ENCODE results near the gene LAD1. TPM values are rescaled to one million over a fixed set of nuclear protein-coding genes. Genes with fewer than 3 reads are reported as not detected.

The LAD1 gene
- total RNA-seq, 1 experiment from 2014 or later, result 1.2 TPM

DNA sequence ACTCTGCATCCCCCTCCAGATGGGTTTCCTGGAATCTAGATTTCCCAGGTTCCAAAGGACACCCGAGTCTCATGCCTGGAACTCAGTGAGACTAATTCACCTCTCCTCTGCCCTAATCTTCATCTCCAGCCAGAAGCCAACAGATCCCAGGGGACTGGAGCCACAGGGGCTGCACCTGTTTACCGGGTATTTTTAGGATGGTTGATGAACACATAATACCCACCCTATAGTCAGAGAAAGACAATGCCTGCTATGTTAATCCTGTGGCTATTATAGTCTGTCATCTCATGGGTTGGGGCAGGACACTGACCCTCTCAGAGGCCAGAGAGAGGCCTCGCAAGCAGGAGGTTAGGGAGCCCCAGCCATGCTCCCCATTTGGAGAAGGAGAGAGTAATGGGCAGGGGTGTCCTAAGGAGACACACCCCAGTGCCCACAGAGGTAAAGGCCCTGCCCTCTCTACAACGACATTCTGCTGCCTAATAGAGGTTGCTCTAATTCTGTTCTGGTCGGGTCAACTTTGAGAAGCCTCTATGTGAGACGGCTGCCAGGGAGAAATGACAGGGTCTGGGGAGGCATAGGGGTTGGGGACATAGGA, 23.4 kb upstream of the LAD1 start:
- H3K27ac ChIP-seq (ENCODE audit: low read length), result peak overlapping the region; percentile 99
- peaks cover 26% of the 10 kb centered on the region for H3K36me3 ChIP-seq (ENCODE audit: insufficient read depth, low read length)
- H3K4me1 ChIP-seq (ENCODE audit: low read length), result peaks cover 97% of the 10 kb centered on the region
- H3K27me3 ChIP-seq (ENCODE audit: low read length), result no peaks in the 10 kb centered on the region
- no peaks in the 10 kb centered on the region for H3K9me2 ChIP-seq (replicated peaks; ENCODE audit: insufficient read depth, low read length)
- H3K79me2 ChIP-seq (ENCODE audit: low read length), result peaks cover 34% of the 10 kb centered on the region
- H3K9me3 ChIP-seq (ENCODE audit: low read length), result no peaks in the 10 kb centered on the region
- no peak overlapping the region for H2AFZ ChIP-seq (ENCODE audit: low read length)
- peak; percentile 88 for DNase-seq
- H3K9ac ChIP-seq (ENCODE audit: low read length), result peak overlapping the region; percentile 84
- peak overlapping the region; percentile 76 for H3K4me2 ChIP-seq (ENCODE audit: low read depth, low read length, poor library complexity, severe bottlenecking)
- peaks cover 24% of the 10 kb centered on the region; the same call in 1 of the 2 replicates for H4K20me1 ChIP-seq (ENCODE audit: insufficient read depth, low read depth, low read length)
- peak overlapping the region; percentile 72 for H3K4me3 ChIP-seq (ENCODE audit: low read length)

DNA sequence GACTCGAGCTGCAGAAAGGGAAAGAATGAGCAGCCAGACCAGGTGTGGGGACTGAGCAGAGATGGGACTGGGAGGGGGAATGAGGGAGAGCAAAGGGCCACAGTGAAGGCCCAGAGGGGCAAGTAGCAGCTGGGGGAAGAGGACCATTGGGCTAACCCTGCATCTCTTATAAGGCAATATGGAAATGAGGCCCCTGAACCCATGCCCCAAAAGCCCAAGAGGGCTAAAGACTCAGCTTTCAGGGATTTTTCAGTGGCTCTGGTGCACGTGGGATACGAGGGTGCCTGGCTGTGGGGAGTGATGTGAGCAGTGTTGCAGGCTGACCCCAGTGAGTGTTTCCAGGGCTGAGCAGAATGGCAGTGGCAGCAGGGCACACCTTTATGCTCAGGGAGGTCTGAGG, 22.9 kb upstream of the LAD1 start:
- peak; percentile 92 for DNase-seq
- Histone ChIP-seq H3K27me3 (ENCODE audit: low read length) (no peaks in the 10 kb centered on the region), H3K27ac (ENCODE audit: low read length) (peak overlapping the region; percentile 99), H3K4me3 (ENCODE audit: low read length) (peak overlapping the region; percentile 72), H4K20me1 (ENCODE audit: insufficient read depth, low read depth, low read length) (peaks cover 29% of the 10 kb centered on the region; the same call in 1 of the 2 replicates), H2AFZ (ENCODE audit: low read length) (no peak overlapping the region), H3K4me2 (ENCODE audit: low read depth, low read length, poor library complexity, severe bottlenecking) (peak overlapping the region; percentile 76), H3K9ac (ENCODE audit: low read length) (peak overlapping the region; percentile 84), H3K36me3 (ENCODE audit: insufficient read depth, low read length) (peaks cover 30% of the 10 kb centered on the region), H3K79me2 (ENCODE audit: low read length) (peaks cover 36% of the 10 kb centered on the region), H3K9me3 (ENCODE audit: low read length) (no peaks in the 10 kb centered on the region), H3K4me1 (ENCODE audit: low read length) (peaks cover 97% of the 10 kb centered on the region), H3K9me2 (replicated peaks; ENCODE audit: insufficient read depth, low read length) (no peaks in the 10 kb centered on the region)

DNA sequence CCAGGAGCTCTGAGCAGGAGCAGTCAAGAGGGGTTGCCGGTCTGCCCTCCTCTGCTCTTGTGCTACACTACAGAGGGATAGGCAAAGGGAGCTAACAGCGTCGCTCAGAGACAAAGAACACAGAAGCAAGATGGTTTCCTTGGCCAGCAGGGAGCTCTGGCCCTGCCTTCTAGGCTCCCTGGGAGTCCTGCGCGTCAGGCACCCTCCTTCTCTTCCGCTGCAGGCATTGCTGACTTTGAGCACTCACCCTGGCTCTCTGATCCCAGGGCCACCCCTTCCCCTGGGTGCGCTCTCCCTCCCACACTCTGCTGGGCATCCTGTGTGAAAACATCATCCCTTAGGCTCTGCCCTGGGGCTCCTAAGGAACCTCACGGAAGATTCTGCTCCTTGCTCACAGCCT, 21.9 kb upstream of the LAD1 start:
- H3K9me2 ChIP-seq (replicated peaks; ENCODE audit: insufficient read depth, low read length), result no peaks in the 10 kb centered on the region
- peak overlapping the region; percentile 76 for H3K4me2 ChIP-seq (ENCODE audit: low read depth, low read length, poor library complexity, severe bottlenecking)
- H3K4me1 ChIP-seq (ENCODE audit: low read length), result peaks cover 97% of the 10 kb centered on the region
- peaks cover 40% of the 10 kb centered on the region for H3K36me3 ChIP-seq (ENCODE audit: insufficient read depth, low read length)
- H2AFZ ChIP-seq (ENCODE audit: low read length), result no peak overlapping the region
- H3K79me2 ChIP-seq (ENCODE audit: low read length), result peaks cover 40% of the 10 kb centered on the region
- no peaks in the 10 kb centered on the region for H3K27me3 ChIP-seq (ENCODE audit: low read length)
- peak overlapping the region; percentile 84 for H3K9ac ChIP-seq (ENCODE audit: low read length)
- peak; percentile 76 for DNase-seq
- H3K27ac ChIP-seq (ENCODE audit: low read length), result peak overlapping the region; percentile 99
- H3K9me3 ChIP-seq (ENCODE audit: low read length), result no peaks in the 10 kb centered on the region
- H3K4me3 ChIP-seq (ENCODE audit: low read length), result peak overlapping the region; percentile 72
- peaks cover 38% of the 10 kb centered on the region; the same call in 1 of the 2 replicates for H4K20me1 ChIP-seq (ENCODE audit: insufficient read depth, low read depth, low read length)

DNA sequence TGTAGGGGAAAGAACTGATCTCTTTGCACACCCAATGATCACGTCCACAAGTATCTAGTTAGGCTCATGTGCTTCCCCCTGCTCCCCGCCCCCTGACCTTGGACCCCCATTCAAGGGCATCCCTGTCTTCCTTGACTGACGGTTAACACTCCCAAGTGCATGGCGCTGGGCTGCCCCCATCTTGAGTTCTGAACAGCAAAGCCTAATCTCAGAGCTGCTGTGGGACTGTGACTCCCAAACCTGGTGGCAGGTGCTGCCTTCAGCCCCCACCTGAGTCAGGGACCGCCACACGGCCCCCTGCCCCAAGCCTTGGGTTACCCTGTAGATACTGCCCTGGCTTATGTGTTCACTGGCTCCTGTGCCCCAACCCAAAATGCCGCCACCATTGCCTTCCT, 21.5 kb upstream of the LAD1 start:
- H3K9ac ChIP-seq (ENCODE audit: low read length), result peak overlapping the region; percentile 84
- DNase-seq, result no peak
- peaks cover 43% of the 10 kb centered on the region; the same call in 1 of the 2 replicates for H4K20me1 ChIP-seq (ENCODE audit: insufficient read depth, low read depth, low read length)
- H2AFZ ChIP-seq (ENCODE audit: low read length), result no peak overlapping the region
- peaks cover 40% of the 10 kb centered on the region for H3K79me2 ChIP-seq (ENCODE audit: low read length)
- H3K4me3 ChIP-seq (ENCODE audit: low read length), result peak overlapping the region; percentile 72
- H3K4me2 ChIP-seq (ENCODE audit: low read depth, low read length, poor library complexity, severe bottlenecking), result peak overlapping the region; percentile 76
- peaks cover 45% of the 10 kb centered on the region for H3K36me3 ChIP-seq (ENCODE audit: insufficient read depth, low read length)
- peaks cover 97% of the 10 kb centered on the region for H3K4me1 ChIP-seq (ENCODE audit: low read length)
- H3K27ac ChIP-seq (ENCODE audit: low read length), result peak overlapping the region; percentile 99
- no peaks in the 10 kb centered on the region for H3K9me3 ChIP-seq (ENCODE audit: low read length)
- no peaks in the 10 kb centered on the region for H3K9me2 ChIP-seq (replicated peaks; ENCODE audit: insufficient read depth, low read length)
- no peaks in the 10 kb centered on the region for H3K27me3 ChIP-seq (ENCODE audit: low read length)

DNA sequence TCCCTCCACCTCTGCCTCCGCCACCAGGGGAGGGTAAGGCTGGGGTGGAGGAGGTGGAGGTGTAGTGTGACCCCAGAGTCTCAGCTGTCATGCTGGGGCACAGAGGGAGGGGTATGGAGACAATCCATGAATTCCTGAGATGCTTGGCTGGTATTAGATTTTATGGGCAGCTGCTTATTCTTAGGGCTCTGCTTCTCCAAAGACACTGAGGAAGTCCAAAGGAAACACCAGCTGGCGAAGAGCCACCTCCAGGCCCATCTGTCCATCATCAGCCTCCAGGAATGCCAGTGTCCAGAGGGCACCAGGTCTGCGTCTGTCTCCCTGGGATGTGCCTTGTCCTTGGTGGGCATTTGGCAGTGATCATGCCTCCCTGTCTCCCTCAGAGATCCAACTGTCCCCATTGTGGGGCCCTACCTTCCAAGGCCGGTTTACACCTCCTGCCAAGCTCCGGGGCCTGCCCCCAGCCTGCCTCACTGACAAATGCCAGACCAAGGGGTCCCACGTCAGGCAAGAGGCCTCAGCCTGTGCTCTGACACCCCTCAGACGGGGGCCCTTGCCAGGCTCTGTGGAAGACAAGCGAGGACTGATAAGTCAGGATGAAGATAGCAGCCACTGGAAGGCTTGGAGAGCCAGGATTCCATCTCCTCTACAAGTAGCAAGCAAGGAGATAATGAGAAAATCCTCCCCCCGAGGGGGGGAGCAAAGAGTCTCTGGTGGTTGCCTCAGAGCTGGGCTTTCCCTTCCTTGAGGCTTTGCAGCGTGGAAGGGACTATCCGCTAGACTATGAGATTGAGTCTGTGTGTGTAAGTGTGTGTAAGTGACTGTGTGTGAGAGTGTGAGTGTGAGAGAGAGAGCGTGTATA, 20.9 kb upstream of the LAD1 start:
- peak overlapping the region; percentile 76 for H3K4me2 ChIP-seq (ENCODE audit: low read depth, low read length, poor library complexity, severe bottlenecking)
- peak overlapping the region; percentile 99 for H3K27ac ChIP-seq (ENCODE audit: low read length)
- peak overlapping the region; percentile 72 for H3K4me3 ChIP-seq (ENCODE audit: low read length)
- peak overlapping the region; percentile 84 for H3K9ac ChIP-seq (ENCODE audit: low read length)
- H3K36me3 ChIP-seq (ENCODE audit: insufficient read depth, low read length), result peaks cover 51% of the 10 kb centered on the region
- peaks cover 40% of the 10 kb centered on the region for H3K79me2 ChIP-seq (ENCODE audit: low read length)
- no peak overlapping the region for H2AFZ ChIP-seq (ENCODE audit: low read length)
- no peaks in the 10 kb centered on the region for H3K9me3 ChIP-seq (ENCODE audit: low read length)
- H3K27me3 ChIP-seq (ENCODE audit: low read length), result no peaks in the 10 kb centered on the region
- no peaks in the 10 kb centered on the region for H3K9me2 ChIP-seq (replicated peaks; ENCODE audit: insufficient read depth, low read length)
- H4K20me1 ChIP-seq (ENCODE audit: insufficient read depth, low read depth, low read length), result peaks cover 48% of the 10 kb centered on the region; the same call in 1 of the 2 replicates
- DNase-seq, result no peak
- peaks cover 99% of the 10 kb centered on the region for H3K4me1 ChIP-seq (ENCODE audit: low read length)

DNA sequence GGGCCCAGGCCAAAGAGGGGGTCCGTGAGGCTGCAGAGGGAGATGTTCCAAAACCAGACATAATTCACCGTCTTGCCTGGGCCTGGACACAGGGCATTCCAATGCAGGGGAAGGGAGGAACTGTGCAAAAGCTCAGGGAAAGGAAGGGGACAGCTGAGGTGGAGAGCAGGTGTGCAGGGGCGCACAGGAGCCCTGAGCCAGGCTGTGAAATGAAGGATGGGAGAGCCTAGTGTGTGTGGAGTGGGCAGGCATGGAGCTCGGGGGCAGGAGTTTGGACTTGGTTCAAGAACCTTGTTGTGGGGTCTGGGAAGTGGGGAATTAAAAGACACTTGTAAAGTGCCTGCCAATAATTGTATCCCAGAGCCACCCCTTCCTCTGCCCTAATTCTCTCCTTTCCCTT, 20.1 kb upstream of the LAD1 start:
- Histone ChIP-seq H3K4me1 (ENCODE audit: low read length) (peaks cover 99% of the 10 kb centered on the region), H3K79me2 (ENCODE audit: low read length) (peaks cover 40% of the 10 kb centered on the region), H4K20me1 (ENCODE audit: insufficient read depth, low read depth, low read length) (peaks cover 56% of the 10 kb centered on the region; the same call in 1 of the 2 replicates), H3K36me3 (ENCODE audit: insufficient read depth, low read length) (peaks cover 54% of the 10 kb centered on the region), H3K4me3 (ENCODE audit: low read length) (peak overlapping the region; percentile 72), H3K27ac (ENCODE audit: low read length) (peak overlapping the region; percentile 99), H2AFZ (ENCODE audit: low read length) (no peak overlapping the region), H3K9me2 (replicated peaks; ENCODE audit: insufficient read depth, low read length) (no peaks in the 10 kb centered on the region), H3K27me3 (ENCODE audit: low read length) (no peaks in the 10 kb centered on the region), H3K9ac (ENCODE audit: low read length) (peak overlapping the region; percentile 84), H3K9me3 (ENCODE audit: low read length) (no peaks in the 10 kb centered on the region), H3K4me2 (ENCODE audit: low read depth, low read length, poor library complexity, severe bottlenecking) (peak overlapping the region; percentile 76)
- DNase-seq, result no peak

DNA sequence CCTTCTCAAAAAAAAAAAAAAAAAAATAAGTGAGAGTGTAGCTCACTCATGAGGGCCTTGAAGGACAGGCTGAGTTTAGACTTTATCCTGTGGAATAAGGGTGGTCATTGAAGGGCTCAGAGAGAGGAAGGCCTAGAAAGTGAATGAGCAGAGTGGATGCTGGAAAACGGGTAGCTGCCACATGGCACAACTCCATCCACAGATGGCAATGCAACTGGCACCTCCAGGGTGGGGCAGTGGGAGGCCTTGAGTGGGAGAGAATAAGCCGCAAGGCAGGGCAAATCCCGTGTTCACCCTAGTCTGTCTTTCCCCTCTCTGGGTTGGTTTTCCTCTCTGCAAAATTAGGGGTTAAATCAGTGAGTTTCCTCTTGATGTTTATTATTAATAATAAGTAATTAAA, 19.3 kb upstream of the LAD1 start:
- Histone ChIP-seq H4K20me1 (ENCODE audit: insufficient read depth, low read depth, low read length) (peaks cover 59% of the 10 kb centered on the region; the same call in 1 of the 2 replicates), H3K4me3 (ENCODE audit: low read length) (peak overlapping the region; percentile 52; the same call in 1 of the 2 replicates), H3K79me2 (ENCODE audit: low read length) (peaks cover 40% of the 10 kb centered on the region), H3K9me2 (replicated peaks; ENCODE audit: insufficient read depth, low read length) (no peaks in the 10 kb centered on the region), H3K9ac (ENCODE audit: low read length) (peak overlapping the region; percentile 59), H3K27me3 (ENCODE audit: low read length) (no peaks in the 10 kb centered on the region), H3K36me3 (ENCODE audit: insufficient read depth, low read length) (peaks cover 54% of the 10 kb centered on the region), H3K27ac (ENCODE audit: low read length) (peak overlapping the region; percentile 99), H3K9me3 (ENCODE audit: low read length) (no peaks in the 10 kb centered on the region), H3K4me2 (ENCODE audit: low read depth, low read length, poor library complexity, severe bottlenecking) (peak overlapping the region; percentile 76), H2AFZ (ENCODE audit: low read length) (no peak overlapping the region), H3K4me1 (ENCODE audit: low read length) (peaks cover 99% of the 10 kb centered on the region)
- no peak for DNase-seq
